ENCODE data around the gene MSL1.

DNA sequence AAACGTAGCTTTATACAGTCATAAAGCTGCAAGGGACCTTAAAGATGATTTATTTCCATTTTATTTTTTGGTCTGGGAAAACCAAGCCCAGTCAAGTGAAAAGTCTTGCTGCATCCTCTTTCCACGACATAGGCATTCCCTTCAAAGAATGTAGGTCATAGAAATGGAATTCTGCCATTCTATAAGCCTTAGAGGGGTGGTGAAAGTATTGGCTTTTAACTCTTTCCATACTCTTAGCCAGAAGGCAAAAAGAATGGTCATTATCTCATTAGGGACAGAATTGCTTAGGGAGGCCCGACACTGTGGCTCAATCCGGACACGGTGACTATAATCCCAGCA lies 7.9 kb upstream of the MSL1 start:
- TF ChIP-seq NFIC (IDR thresholded peaks at IDR 0.05) (no peak), YY1 (IDR thresholded peaks at IDR 0.05; ENCODE audit: low read depth) (no peak)
